ENCODE measurements around the gene ZDHHC1. TPM values are rescaled to one million over a fixed set of nuclear protein-coding genes. Genes with fewer than 3 reads are reported as not detected.
A peak's percentile ranks its signal among the peaks of the same experiment; 100 is the strongest.

The ZDHHC1 gene
- total RNA-seq: 3.7 and 6.3 TPM in 2 replicates

- peak; percentile 84 for DNase-seq
Observed at GRCh38 chr16:67415872-67416793, at the start of gene ZDHHC1. TSS of gene ZDHHC1 (minus strand) at chr16:67416477. CDS start at chr16:67407775, 8,702 bp downstream.

- no peak for DNase-seq
Observed at GRCh38 chr16:67464565-67464964, 48.3 kb upstream of the ZDHHC1 start.

DNA sequence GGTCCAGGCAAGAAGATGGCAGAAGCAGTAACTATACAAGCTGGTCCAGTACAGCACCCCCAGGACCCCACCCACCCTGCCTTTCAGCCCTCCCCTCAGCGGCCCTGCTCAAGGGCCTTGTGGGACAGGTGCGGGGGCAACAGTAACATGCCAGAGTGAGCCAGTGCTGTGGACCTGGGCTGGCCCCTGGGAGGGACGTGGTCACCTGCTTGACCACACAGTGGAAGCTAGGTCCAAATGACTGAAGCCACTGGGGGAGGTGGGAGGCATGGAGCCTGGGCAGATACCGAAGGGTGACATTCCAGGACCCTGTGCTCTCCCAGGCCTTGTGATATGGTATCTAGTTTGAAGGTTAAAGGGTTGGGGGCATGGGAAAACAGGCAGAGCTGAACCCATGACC is 47.4 kb upstream of the ZDHHC1 start:
- DNase-seq: no peak

DNA sequence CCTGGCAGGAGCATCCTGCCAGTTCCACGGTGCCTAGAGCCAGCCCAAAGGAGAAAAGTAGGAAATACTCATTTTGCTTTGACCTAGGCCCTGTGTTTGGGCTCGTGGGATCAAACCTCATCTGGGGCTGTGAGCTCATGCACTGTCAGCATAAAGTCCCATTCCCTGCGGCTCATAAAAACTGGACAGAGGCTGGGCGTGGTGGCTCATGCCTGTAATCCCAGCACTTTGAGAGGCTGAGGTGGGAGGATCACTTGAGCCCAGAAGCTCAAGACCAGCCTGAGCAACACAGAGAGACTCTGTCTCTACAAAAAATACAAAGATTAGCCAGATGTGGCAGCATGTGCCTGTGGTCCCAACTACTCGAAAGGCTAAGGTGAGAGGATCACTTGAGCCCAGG is 46.8 kb upstream of the ZDHHC1 start:
- DNase-seq: no peak

GRCh38 chr16:67462279-67462655 is 46.0 kb upstream of the ZDHHC1 start:
- no peak for DNase-seq

- no peak for DNase-seq
Observed at GRCh38 chr16:67461600-67462278, 45.5 kb upstream of the ZDHHC1 start.

- no peak for DNase-seq
Observed at GRCh38 chr16:67460961-67461360, 44.7 kb upstream of the ZDHHC1 start.

GRCh38 chr16:67460168-67460567 is 43.9 kb upstream of the ZDHHC1 start:
- no peak for DNase-seq

- DNase-seq: no peak
Observed at GRCh38 chr16:67459861-67460150, 43.5 kb upstream of the ZDHHC1 start.

- peak; percentile 60 for DNase-seq
Observed at GRCh38 chr16:67459066-67459860, 43.0 kb upstream of the ZDHHC1 start.

DNA sequence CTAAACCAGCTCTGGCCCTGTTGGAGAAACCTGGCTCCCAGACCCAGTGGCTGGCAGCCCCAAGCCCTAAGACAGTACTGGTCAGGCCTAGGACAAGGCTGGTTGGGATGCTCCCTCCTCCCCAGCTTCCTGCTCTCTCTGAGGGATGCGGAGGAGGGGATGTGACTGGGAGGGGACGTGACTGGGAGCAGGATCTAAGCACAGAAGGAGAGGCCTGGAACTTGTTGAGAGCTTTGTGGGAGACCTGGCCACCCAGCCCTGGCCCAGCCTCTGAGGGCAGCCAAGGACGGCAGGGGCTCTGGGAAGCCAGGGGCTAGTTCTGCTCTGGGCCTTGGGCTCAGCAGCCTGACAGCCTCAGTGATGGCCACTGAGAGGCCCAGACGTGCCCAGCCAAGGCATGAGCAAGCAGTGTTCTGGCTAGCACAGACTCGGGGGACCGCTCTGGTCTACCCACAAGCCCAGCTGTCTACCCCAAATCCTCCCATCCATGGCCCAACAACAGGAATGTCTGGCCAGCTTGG is 41.9 kb upstream of the ZDHHC1 start:
- DNase-seq: no peak

- DNase-seq: no peak
Observed at GRCh38 chr16:67457611-67458010, 41.3 kb upstream of the ZDHHC1 start.

- DNase-seq: peak; percentile 31
Observed at GRCh38 chr16:67456391-67457081, 40.3 kb upstream of the ZDHHC1 start.

GRCh38 chr16:67454852-67455251 is 38.6 kb upstream of the ZDHHC1 start:
- DNase-seq: no peak

DNA sequence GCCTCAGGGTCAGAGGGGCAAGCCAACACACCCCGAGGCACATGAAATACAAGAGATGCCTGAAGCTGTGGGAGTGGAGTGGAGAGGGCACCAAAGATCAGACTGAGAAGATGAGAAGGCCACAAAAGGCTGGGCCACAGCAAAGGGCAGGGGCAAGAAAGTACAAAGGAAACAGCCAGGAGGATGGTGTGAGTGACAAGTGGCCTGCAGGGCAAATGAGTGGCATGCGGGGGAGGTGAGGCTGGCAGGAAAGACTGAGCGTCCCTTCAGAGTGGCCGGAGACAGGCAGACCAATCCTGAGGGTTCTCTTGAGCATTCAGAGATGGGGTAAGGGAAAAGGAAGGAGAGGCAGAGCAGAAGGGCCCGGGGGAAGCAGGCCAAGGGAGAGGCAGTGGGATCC is 37.8 kb upstream of the ZDHHC1 start:
- no peak for DNase-seq

GRCh38 chr16:67451704-67452435 is 35.6 kb upstream of the ZDHHC1 start:
- DNase-seq: no peak

DNA sequence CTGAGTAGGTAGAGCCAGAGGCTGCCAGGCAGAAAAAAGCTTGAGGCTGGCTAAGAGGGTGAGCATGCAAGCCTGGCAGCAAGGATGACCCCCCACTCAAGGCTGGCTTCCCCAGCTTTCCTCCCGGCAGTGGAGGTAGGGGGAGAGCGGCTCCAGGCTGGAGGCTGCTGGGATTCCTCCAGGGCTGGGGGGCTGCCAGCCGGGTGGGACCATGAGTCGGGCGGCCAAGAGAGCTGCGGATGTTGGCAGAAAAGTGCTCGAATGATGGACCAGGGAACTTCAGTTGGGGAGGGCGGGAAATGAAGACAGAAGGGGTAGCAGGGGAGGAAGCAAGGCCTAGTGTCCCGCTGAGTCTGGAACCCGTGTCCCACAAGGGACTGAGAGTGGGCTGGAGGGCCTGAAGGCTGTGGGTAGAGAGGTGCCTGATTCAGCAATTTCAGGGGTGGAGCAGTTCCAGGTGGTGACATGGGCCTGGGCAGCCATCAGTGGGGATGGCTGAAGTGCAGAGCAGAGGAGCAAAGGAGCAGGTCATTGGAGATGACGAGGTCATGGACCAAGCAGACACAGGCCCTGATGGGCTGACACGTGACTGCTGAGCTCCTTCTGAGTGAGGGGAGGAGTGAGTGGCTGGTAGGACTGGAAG is 34.9 kb upstream of the ZDHHC1 start:
- DNase-seq: no peak

- no peak for DNase-seq
Observed at GRCh38 chr16:67449739-67450138, 33.5 kb upstream of the ZDHHC1 start.

DNA sequence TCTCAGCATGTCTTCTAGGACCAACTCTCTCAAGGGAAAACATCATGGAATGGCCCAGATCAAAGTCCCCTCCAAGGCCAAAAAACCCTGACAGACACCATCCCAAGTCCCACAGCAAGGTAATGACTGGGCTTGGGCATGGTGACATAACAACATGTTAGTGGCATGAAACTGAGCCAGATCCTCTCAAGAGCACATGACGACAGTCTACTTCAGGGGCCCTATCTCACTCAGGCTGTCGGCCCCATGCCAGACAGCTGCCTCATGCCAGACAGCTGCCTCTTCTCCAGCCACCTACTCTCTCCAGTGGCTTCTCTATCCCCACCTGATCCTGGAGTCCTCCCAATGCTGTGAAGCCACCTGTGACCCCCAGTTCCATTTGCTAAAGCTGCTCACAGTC is 33.1 kb upstream of the ZDHHC1 start:
- no peak for DNase-seq

DNA sequence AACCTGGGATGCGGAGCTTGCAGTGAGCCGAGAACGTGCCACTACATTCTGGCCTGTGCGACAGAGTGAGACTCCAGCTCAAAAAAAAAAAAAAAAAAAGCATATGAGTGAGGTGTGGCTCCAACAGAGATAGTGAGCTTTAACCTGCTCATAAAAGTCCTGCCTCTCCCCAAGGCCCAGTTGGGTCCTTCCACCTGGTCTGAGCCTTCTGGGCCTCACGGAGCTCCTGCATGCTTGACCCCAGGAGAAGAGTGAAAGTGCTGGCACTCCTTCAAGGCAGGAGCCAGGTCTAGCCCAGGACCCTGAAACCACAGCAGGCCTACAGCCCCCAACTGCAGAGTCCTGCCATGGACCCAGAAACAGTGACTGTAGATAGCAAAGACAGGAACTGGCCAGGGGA is 32.3 kb upstream of the ZDHHC1 start:
- no peak for DNase-seq

DNA sequence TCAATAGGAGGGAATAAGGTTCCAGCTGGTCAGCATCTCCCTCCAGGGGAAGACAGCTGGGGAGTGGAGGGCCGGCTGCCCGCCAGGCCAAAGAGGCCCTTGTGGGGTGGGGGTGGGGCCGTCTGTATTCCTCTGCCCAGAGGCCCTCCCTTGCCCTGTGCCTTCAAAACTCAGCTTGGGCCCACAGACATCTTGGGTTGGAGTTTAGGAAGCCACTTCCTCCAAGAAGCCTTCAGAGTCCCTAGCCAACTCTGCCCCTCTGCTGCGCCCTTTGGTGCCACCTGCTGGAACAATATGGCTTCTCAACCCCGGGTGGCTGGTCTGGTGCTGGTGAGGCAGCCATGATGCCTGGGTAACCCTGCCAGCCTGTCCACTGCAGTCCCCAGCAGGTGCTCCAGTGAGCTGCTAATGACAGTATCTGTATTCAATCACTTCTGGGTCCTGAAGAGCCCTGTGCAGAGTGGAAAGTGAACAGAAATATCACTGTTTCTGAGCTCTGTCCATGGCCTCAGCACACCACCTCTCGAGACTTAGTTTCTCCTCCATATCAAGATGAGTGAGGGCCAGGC is 31.3 kb upstream of the ZDHHC1 start:
- DNase-seq: peak; percentile 62
